ENCODE data around the gene MLIP. TPM values are rescaled to one million over a fixed set of nuclear protein-coding genes. Genes with fewer than 3 reads are reported as not detected.

Gene MLIP
- total RNA-seq, 2 donors from 2014 or later: not detected

DNA sequence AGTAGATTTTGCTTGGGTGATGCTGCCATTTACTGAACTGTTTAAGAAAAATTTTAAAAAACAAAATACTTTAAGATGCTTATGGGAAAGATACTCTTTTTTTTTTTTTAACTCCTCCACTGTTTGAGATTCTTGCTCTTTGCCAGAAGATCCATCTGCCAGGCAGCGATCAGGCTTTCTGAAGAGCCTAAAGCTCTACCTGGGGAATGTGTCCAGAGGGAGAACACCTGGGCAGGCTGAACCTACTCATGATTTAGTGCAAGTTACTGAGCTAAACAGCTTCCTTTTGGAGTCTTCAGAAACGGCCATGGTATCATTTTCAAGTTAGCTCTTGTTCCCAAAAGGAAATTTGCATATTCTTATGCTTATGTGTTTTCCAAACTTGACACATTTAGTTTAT is 23.5 kb upstream of the MLIP start:
- no peak overlapping the region for H3K27ac Mint-ChIP-seq
- H3K36me3 Mint-ChIP-seq (ENCODE audit: low read depth): no peaks in the 10 kb centered on the region
- TF ChIP-seq CTCF (conservative IDR thresholded peaks at IDR 0.05): no peak
- H3K27me3 Mint-ChIP-seq (ENCODE audit: insufficient read depth): no peaks in the 10 kb centered on the region
- H3K9me3 Mint-ChIP-seq: no peaks in the 10 kb centered on the region
- WGBS, 2 experiments (ENCODE audit: insufficient coverage in 1 of 2, insufficient read length in 1 of 2): 62 to 71% methylated on average over 2 of the region's 2 CpGs
- no peak overlapping the region for H3K4me3 ChIP-seq (ENCODE audit: low read length)
- H3K4me1 ChIP-seq (ENCODE audit: control insufficient read depth, insufficient read depth, low read length): no peaks in the 10 kb centered on the region
- DNase-seq: no peak
- H3K9me3 ChIP-seq (ENCODE audit: control insufficient read depth, low read length): no peaks in the 10 kb centered on the region
- H3K27me3 ChIP-seq (ENCODE audit: control insufficient read depth, insufficient read depth, low read length, poor library complexity, severe bottlenecking): no peaks in the 10 kb centered on the region
- no peaks in the 10 kb centered on the region for H3K36me3 ChIP-seq (ENCODE audit: control insufficient read depth, insufficient read depth, low read length)
- H3K27ac ChIP-seq (ENCODE audit: low read depth, low read length): no peak overlapping the region
- no peak overlapping the region for H3K9ac ChIP-seq (ENCODE audit: extremely low read depth, low read length, poor library complexity, severe bottlenecking)
- H3K4me1 Mint-ChIP-seq: peaks cover 7% of the 10 kb centered on the region
- no peak overlapping the region for H3K4me3 Mint-ChIP-seq

DNA sequence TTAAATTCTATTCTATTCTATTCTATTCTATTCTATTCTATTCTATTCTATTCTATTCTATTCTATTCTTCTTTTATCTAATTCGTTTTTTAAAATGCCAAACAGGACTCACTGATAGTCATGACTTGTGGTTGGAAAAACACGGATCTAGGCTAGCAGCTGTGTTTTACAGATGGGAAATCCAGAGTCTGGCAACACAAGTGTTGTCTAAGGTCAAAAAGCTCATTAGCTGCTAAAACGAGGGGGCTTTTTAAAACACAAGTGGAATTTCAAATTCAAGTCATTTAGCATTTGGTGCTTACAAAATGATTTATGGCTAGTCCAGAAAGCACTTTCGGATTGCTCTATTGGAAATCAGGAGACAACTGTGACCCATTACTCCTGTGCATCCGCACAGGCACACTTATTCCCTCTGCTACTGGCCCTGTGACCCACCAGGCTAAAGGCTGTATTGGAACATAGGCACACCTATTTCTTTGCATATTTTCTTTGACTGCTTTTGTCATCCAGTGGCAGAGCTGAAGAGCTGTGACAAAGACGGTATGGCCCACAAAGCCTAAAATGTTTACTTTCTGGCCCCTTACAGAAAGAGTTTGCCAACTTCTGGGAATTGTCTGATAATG is 17.8 kb upstream of the MLIP start:
- no peak overlapping the region for H3K4me3 ChIP-seq (ENCODE audit: low read length)
- H3K27ac Mint-ChIP-seq: no peak overlapping the region
- H3K4me1 ChIP-seq (ENCODE audit: control insufficient read depth, insufficient read depth, low read length): no peaks in the 10 kb centered on the region
- no peak overlapping the region for H3K27ac ChIP-seq (ENCODE audit: low read depth, low read length)
- H3K9ac ChIP-seq (ENCODE audit: extremely low read depth, low read length, poor library complexity, severe bottlenecking): no peak overlapping the region
- 92 to 96% methylated on average over 4 to 6 of the region's 6 CpGs for WGBS, 2 experiments (ENCODE audit: insufficient coverage in 1 of 2, insufficient read length in 1 of 2)
- no peaks in the 10 kb centered on the region for H3K9me3 ChIP-seq (ENCODE audit: control insufficient read depth, low read length)
- no peaks in the 10 kb centered on the region for H3K27me3 ChIP-seq (ENCODE audit: control insufficient read depth, insufficient read depth, low read length, poor library complexity, severe bottlenecking)
- no peaks in the 10 kb centered on the region for H3K9me3 Mint-ChIP-seq
- peaks cover 6% of the 10 kb centered on the region for H3K4me1 Mint-ChIP-seq
- H3K36me3 ChIP-seq (ENCODE audit: control insufficient read depth, insufficient read depth, low read length): no peaks in the 10 kb centered on the region
- H3K4me3 Mint-ChIP-seq: no peak overlapping the region
- no peaks in the 10 kb centered on the region for H3K27me3 Mint-ChIP-seq (ENCODE audit: insufficient read depth)
- no peak for DNase-seq
- no peak for TF ChIP-seq CTCF (conservative IDR thresholded peaks at IDR 0.05)
- no peaks in the 10 kb centered on the region for H3K36me3 Mint-ChIP-seq (ENCODE audit: low read depth)

DNA sequence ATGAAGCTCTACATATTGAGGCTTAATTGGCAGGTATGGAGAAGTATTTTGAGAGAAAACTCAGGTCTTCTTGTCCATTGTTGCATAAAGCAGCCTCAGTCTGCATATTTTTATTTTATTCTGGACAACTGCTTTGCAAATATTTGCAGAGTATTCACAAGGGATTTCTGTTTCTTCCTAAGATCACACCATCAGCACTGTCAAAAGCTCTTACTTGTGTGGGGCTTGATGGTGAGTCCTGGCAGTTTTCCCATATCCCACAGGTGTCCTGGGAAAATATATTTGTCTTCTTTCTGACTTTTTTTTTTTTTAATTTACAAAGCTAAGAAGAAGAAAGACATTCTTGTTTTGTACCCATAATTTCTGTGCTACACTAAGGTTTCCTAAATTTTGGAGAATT is 16.9 kb upstream of the MLIP start:
- H3K9ac ChIP-seq (ENCODE audit: extremely low read depth, low read length, poor library complexity, severe bottlenecking): no peak overlapping the region
- Mint-ChIP-seq H3K27ac (no peak overlapping the region), H3K36me3 (ENCODE audit: low read depth) (no peaks in the 10 kb centered on the region), H3K4me1 (peaks cover 6% of the 10 kb centered on the region), H3K4me3 (no peak overlapping the region), H3K27me3 (ENCODE audit: insufficient read depth) (no peaks in the 10 kb centered on the region), H3K9me3 (no peaks in the 10 kb centered on the region)
- TF ChIP-seq CTCF (conservative IDR thresholded peaks at IDR 0.05): no peak
- no peak for DNase-seq
- H3K27me3 ChIP-seq (ENCODE audit: control insufficient read depth, insufficient read depth, low read length, poor library complexity, severe bottlenecking): no peaks in the 10 kb centered on the region
- no peaks in the 10 kb centered on the region for H3K36me3 ChIP-seq (ENCODE audit: control insufficient read depth, insufficient read depth, low read length)
- H3K27ac ChIP-seq (ENCODE audit: low read depth, low read length): no peak overlapping the region
- H3K9me3 ChIP-seq (ENCODE audit: control insufficient read depth, low read length): no peaks in the 10 kb centered on the region
- no peaks in the 10 kb centered on the region for H3K4me1 ChIP-seq (ENCODE audit: control insufficient read depth, insufficient read depth, low read length)
- no peak overlapping the region for H3K4me3 ChIP-seq (ENCODE audit: low read length)

Measured in endodermal cell (in vitro differentiated cells).